ENCODE data around the gene UBA6.

Gene UBA6

GRCh38 chr4:67700116-67700737 is 728 bp downstream of the UBA6 start:
- H3K4ac ChIP-seq (ENCODE audit: low read depth in 1 of 2, low read length in 2 of 2), result no peak overlapping the region
- H2AK5ac ChIP-seq (ENCODE audit: low read length, severe bottlenecking), result no peak overlapping the region
- H4K8ac ChIP-seq (ENCODE audit: low read length), result no peak overlapping the region
- H3K18ac ChIP-seq (ENCODE audit: low read depth in 1 of 2, low read length in 2 of 2), result peak overlapping the region in 1 of 2 experiments; percentile 75
- H3K9ac ChIP-seq (ENCODE audit: low read length), result peak overlapping the region; percentile 97
- no peak overlapping the region for H2BK120ac ChIP-seq (ENCODE audit: low read depth, low read length)
- H3K4me1 ChIP-seq (ENCODE audit: control insufficient read depth, insufficient read depth, low read depth, low read length), result peaks cover 7% of the 10 kb centered on the region
- H4K91ac ChIP-seq (ENCODE audit: low read length), result no peak overlapping the region
- H2BK15ac ChIP-seq (ENCODE audit: low read depth, poor library complexity, severe bottlenecking), result no peak overlapping the region
- peak overlapping the region; percentile 57 for H3K4me2 ChIP-seq (ENCODE audit: low read length, poor library complexity, severe bottlenecking)
- DNase-seq, result peak; percentile 39
- H3K4me3 ChIP-seq (ENCODE audit: insufficient read depth in 1 of 2, low read depth in 1 of 2, low read length in 2 of 2), result peak overlapping the region; percentile 77 to 82
- H3K36me3 ChIP-seq (ENCODE audit: control insufficient read depth in 1 of 2, insufficient read depth in 2 of 2, low read depth in 1 of 2, low read length in 2 of 2), result peaks cover 0 to 12% of the 10 kb centered on the region in 2 experiments
- H3K23ac ChIP-seq (ENCODE audit: low read length in 2 of 2), result no peak overlapping the region
- 35% methylated on average over 8 of the region's 11 CpGs for WGBS
- H2BK5ac ChIP-seq (ENCODE audit: low read depth, low read length, poor library complexity, severe bottlenecking), result no peak overlapping the region
- H2AFZ ChIP-seq (ENCODE audit: low read depth, low read length), result peak overlapping the region; percentile 2
- H2BK12ac ChIP-seq (ENCODE audit: low read length in 2 of 2), result no peak overlapping the region
- H3K9me3 ChIP-seq (ENCODE audit: control insufficient read depth, low read length), result no peaks in the 10 kb centered on the region
- H3K27ac ChIP-seq (ENCODE audit: low read length, poor library complexity, severe bottlenecking), result peak overlapping the region; percentile 74
- no peaks in the 10 kb centered on the region for H3K27me3 ChIP-seq (ENCODE audit: control insufficient read depth in 1 of 2, insufficient read depth in 1 of 2, low read length in 2 of 2)
- peak overlapping the region in 1 of 2 experiments; percentile 74 for H3K14ac ChIP-seq (ENCODE audit: low read length in 2 of 2)
- no peaks in the 10 kb centered on the region for H3K79me1 ChIP-seq (replicated peaks; ENCODE audit: low read length, poor library complexity, severe bottlenecking)

DNA sequence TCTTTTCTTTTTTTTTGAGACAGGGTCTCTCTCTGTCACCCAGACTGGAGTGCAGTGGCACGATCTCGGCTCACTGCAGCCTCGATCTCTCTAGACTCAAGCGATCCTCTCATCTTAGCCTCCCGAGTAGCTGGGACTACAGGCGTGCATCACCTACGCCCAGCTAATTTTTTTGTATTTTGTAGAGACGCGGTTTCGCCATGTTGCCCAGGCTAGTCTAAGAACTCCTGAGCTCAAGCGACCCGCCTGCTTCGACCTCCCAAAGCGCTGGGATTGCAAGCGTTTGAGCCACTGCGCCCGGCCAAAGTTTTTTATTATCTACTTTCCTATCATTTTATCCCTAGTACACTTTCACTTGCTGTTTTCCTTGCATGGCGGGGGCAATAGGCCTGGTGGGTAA is 1.4 kb downstream of the UBA6 start:
- no peak overlapping the region for H3K18ac ChIP-seq (ENCODE audit: low read depth in 1 of 2, low read length in 2 of 2)
- no peaks in the 10 kb centered on the region for H3K27me3 ChIP-seq (ENCODE audit: control insufficient read depth in 1 of 2, insufficient read depth in 1 of 2, low read length in 2 of 2)
- H3K4me1 ChIP-seq (ENCODE audit: control insufficient read depth, insufficient read depth, low read depth, low read length), result peaks cover 7% of the 10 kb centered on the region
- H3K14ac ChIP-seq (ENCODE audit: low read length in 2 of 2), result no peak overlapping the region
- no peak overlapping the region for H4K8ac ChIP-seq (ENCODE audit: low read length)
- H3K9ac ChIP-seq (ENCODE audit: low read length), result peak overlapping the region; percentile 97
- H2AFZ ChIP-seq (ENCODE audit: low read depth, low read length), result no peak overlapping the region
- 95% methylated on average over 18 of the region's 18 CpGs for WGBS
- H3K4ac ChIP-seq (ENCODE audit: low read depth in 1 of 2, low read length in 2 of 2), result peak overlapping the region in 1 of 2 experiments; percentile 16
- H3K4me2 ChIP-seq (ENCODE audit: low read length, poor library complexity, severe bottlenecking), result peak overlapping the region; percentile 57
- no peak overlapping the region for H2AK5ac ChIP-seq (ENCODE audit: low read length, severe bottlenecking)
- no peak overlapping the region for H2BK5ac ChIP-seq (ENCODE audit: low read depth, low read length, poor library complexity, severe bottlenecking)
- no peak overlapping the region for H2BK15ac ChIP-seq (ENCODE audit: low read depth, poor library complexity, severe bottlenecking)
- H3K23ac ChIP-seq (ENCODE audit: low read length in 2 of 2), result no peak overlapping the region
- H3K4me3 ChIP-seq (ENCODE audit: insufficient read depth in 1 of 2, low read depth in 1 of 2, low read length in 2 of 2), result peak overlapping the region in 1 of 2 experiments; percentile 82
- no peak overlapping the region for H2BK12ac ChIP-seq (ENCODE audit: low read length in 2 of 2)
- H3K79me1 ChIP-seq (replicated peaks; ENCODE audit: low read length, poor library complexity, severe bottlenecking), result no peaks in the 10 kb centered on the region
- H3K36me3 ChIP-seq (ENCODE audit: control insufficient read depth in 1 of 2, insufficient read depth in 2 of 2, low read depth in 1 of 2, low read length in 2 of 2), result peaks cover 0 to 19% of the 10 kb centered on the region in 2 experiments
- no peak overlapping the region for H3K27ac ChIP-seq (ENCODE audit: low read length, poor library complexity, severe bottlenecking)
- H3K9me3 ChIP-seq (ENCODE audit: control insufficient read depth, low read length), result no peaks in the 10 kb centered on the region
- H2BK120ac ChIP-seq (ENCODE audit: low read depth, low read length), result no peak overlapping the region
- no peak for DNase-seq
- H4K91ac ChIP-seq (ENCODE audit: low read length), result no peak overlapping the region

DNA sequence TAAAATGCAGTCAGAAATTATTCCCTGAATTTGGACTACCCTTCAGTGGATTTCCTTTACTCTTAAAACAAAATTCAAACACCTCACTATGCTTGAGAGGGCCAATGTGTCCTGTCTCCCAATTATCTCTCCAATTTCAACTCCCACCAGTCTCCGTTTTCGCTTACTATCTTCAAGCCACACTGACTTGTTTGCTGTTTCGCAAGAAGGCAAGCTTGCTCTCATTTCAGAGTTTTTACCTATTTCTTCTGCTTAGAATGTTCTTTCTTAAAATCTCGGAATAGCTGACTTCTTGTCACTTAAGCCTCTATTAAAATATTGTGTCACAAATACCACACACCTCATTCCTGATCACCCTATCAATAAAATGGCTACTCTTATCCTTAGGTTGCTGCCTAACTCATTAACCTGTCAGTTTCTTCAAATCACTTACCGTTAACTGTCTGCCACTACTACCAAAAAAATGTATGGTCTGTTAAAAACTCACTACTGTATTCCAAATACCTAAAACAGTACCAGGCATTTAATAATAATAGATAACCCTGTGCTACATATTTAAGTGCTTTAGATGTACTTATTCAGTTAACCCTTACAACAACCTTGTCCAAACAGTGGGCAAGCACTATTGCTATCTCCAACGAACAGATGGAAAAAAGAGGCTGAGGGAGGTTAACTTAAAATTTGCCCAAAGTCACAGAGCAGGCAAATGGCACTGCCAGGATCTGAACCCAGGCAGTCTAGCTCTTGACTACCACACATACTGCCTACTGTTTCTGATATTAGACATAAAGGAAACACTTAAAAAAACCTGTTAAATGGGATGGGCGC is 2.9 kb downstream of the UBA6 start:
- H2AFZ ChIP-seq (ENCODE audit: low read depth, low read length), result no peak overlapping the region
- no peak overlapping the region for H2BK5ac ChIP-seq (ENCODE audit: low read depth, low read length, poor library complexity, severe bottlenecking)
- no peak overlapping the region for H3K18ac ChIP-seq (ENCODE audit: low read depth in 1 of 2, low read length in 2 of 2)
- no peak overlapping the region for H4K91ac ChIP-seq (ENCODE audit: low read length)
- no peak overlapping the region for H3K23ac ChIP-seq (ENCODE audit: low read length in 2 of 2)
- peaks cover 7% of the 10 kb centered on the region for H3K4me1 ChIP-seq (ENCODE audit: control insufficient read depth, insufficient read depth, low read depth, low read length)
- H2BK120ac ChIP-seq (ENCODE audit: low read depth, low read length), result no peak overlapping the region
- peaks cover 1% of the 10 kb centered on the region for H3K79me1 ChIP-seq (replicated peaks; ENCODE audit: low read length, poor library complexity, severe bottlenecking)
- H4K8ac ChIP-seq (ENCODE audit: low read length), result no peak overlapping the region
- H3K14ac ChIP-seq (ENCODE audit: low read length in 2 of 2), result no peak overlapping the region
- peaks cover 0 to 18% of the 10 kb centered on the region in 2 experiments for H3K36me3 ChIP-seq (ENCODE audit: control insufficient read depth in 1 of 2, insufficient read depth in 2 of 2, low read depth in 1 of 2, low read length in 2 of 2)
- no peaks in the 10 kb centered on the region for H3K9me3 ChIP-seq (ENCODE audit: control insufficient read depth, low read length)
- no peak overlapping the region for H3K4me3 ChIP-seq (ENCODE audit: insufficient read depth in 1 of 2, low read depth in 1 of 2, low read length in 2 of 2)
- H3K4me2 ChIP-seq (ENCODE audit: low read length, poor library complexity, severe bottlenecking), result peak overlapping the region; percentile 16
- H2BK15ac ChIP-seq (ENCODE audit: low read depth, poor library complexity, severe bottlenecking), result no peak overlapping the region
- no peak for DNase-seq
- no peak overlapping the region for H2AK5ac ChIP-seq (ENCODE audit: low read length, severe bottlenecking)
- no peak overlapping the region for H3K27ac ChIP-seq (ENCODE audit: low read length, poor library complexity, severe bottlenecking)
- 93% methylated on average over 7 of the region's 7 CpGs for WGBS
- H2BK12ac ChIP-seq (ENCODE audit: low read length in 2 of 2), result no peak overlapping the region
- H3K9ac ChIP-seq (ENCODE audit: low read length), result no peak overlapping the region
- H3K4ac ChIP-seq (ENCODE audit: low read depth in 1 of 2, low read length in 2 of 2), result no peak overlapping the region
- no peaks in the 10 kb centered on the region for H3K27me3 ChIP-seq (ENCODE audit: control insufficient read depth in 1 of 2, insufficient read depth in 1 of 2, low read length in 2 of 2)

- Histone ChIP-seq H3K9ac (ENCODE audit: low read length) (no peak overlapping the region), H2AK5ac (ENCODE audit: low read length, severe bottlenecking) (no peak overlapping the region), H3K4me1 (ENCODE audit: control insufficient read depth, insufficient read depth, low read depth, low read length) (peaks cover 7% of the 10 kb centered on the region), H3K79me1 (replicated peaks; ENCODE audit: low read length, poor library complexity, severe bottlenecking) (peaks cover 6% of the 10 kb centered on the region), H2AFZ (ENCODE audit: low read depth, low read length) (no peak overlapping the region), H4K91ac (ENCODE audit: low read length) (no peak overlapping the region), H3K4ac (ENCODE audit: low read depth in 1 of 2, low read length in 2 of 2) (no peak overlapping the region), H3K23ac (ENCODE audit: low read length in 2 of 2) (no peak overlapping the region), H4K8ac (ENCODE audit: low read length) (no peak overlapping the region), H2BK5ac (ENCODE audit: low read depth, low read length, poor library complexity, severe bottlenecking) (no peak overlapping the region), H3K9me3 (ENCODE audit: control insufficient read depth, low read length) (peaks cover 11% of the 10 kb centered on the region), H2BK15ac (ENCODE audit: low read depth, poor library complexity, severe bottlenecking) (no peak overlapping the region), H3K36me3 (ENCODE audit: control insufficient read depth in 1 of 2, insufficient read depth in 2 of 2, low read depth in 1 of 2, low read length in 2 of 2) (peaks cover 4 to 38% of the 10 kb centered on the region in 2 experiments), H3K27me3 (ENCODE audit: control insufficient read depth in 1 of 2, insufficient read depth in 1 of 2, low read length in 2 of 2) (no peaks in the 10 kb centered on the region), H3K18ac (ENCODE audit: low read depth in 1 of 2, low read length in 2 of 2) (no peak overlapping the region), H3K14ac (ENCODE audit: low read length in 2 of 2) (no peak overlapping the region), H3K27ac (ENCODE audit: low read length, poor library complexity, severe bottlenecking) (no peak overlapping the region), H3K4me3 (ENCODE audit: insufficient read depth in 1 of 2, low read depth in 1 of 2, low read length in 2 of 2) (no peak overlapping the region), H2BK120ac (ENCODE audit: low read depth, low read length) (no peak overlapping the region), H3K4me2 (ENCODE audit: low read length, poor library complexity, severe bottlenecking) (no peak overlapping the region), H2BK12ac (ENCODE audit: low read length in 2 of 2) (no peak overlapping the region)
- no peak for DNase-seq
- 100% methylated on average over 1 of the region's 2 CpGs for WGBS
These were observed 4.9 kb downstream of the UBA6 start for GRCh38 chr4:67696061-67696460.
